H9 (cell line): ENCODE data around the gene H6PD. TPM values are rescaled to one million over a fixed set of nuclear protein-coding genes. Genes with fewer than 3 reads are reported as not detected.

ENCODE experiments used
- DNase-seq: peaks from one replicate; pipeline ENCODE4 v3.0.0-alpha.2; 2017
- H2AFZ ChIP-seq: one replicate; pipeline ENCODE4 v1.6.1; 2013; ENCODE audit warnings: mild to moderate bottlenecking, low read length, control low read depth, moderate library complexity
- H2AK5ac ChIP-seq: 2 replicates; pipeline ENCODE4 v1.6.1; 2013; ENCODE audit warnings: low read length, control low read depth, mixed read lengths; ENCODE audit not compliant: insufficient read length
- H2BK120ac ChIP-seq: one replicate; pipeline ENCODE4 v1.6.1; 2013; ENCODE audit warnings: low read depth, mild to moderate bottlenecking, low read length, control low read depth, inconsistent platforms; ENCODE audit not compliant: poor library complexity, severe bottlenecking
- H2BK12ac ChIP-seq: 2 replicates; pipeline ENCODE4 v1.6.1; 2013; ENCODE audit warnings: low read length, control low read depth, mixed read lengths, low read depth; ENCODE audit not compliant: insufficient read length
- H2BK15ac ChIP-seq: 2 replicates; pipeline ENCODE4 v1.6.1; 2013; ENCODE audit warnings: low read depth, low read length, control low read depth
- H2BK20ac ChIP-seq: one replicate; pipeline ENCODE4 v1.6.1; 2013; ENCODE audit warnings: low read depth, mild to moderate bottlenecking, low read length, control low read depth, inconsistent platforms; ENCODE audit not compliant: poor library complexity, severe bottlenecking
- H2BK5ac ChIP-seq: 2 replicates; pipeline ENCODE4 v1.6.1; 2013; ENCODE audit warnings: low read length, control low read depth, mixed read lengths; ENCODE audit not compliant: insufficient read length
- H3K14ac ChIP-seq: 2 replicates; pipeline ENCODE4 v1.6.1; 2013; ENCODE audit warnings: low read length, control low read depth; ENCODE audit not compliant: insufficient read depth
- H3K18ac ChIP-seq: 2 replicates; pipeline ENCODE4 v1.6.1; 2013; ENCODE audit warnings: low read depth, mild to moderate bottlenecking, mixed read lengths, low read length, control low read depth; ENCODE audit not compliant: insufficient read length
- H3K23ac ChIP-seq: 2 replicates; pipeline ENCODE4 v1.6.1; 2013; ENCODE audit warnings: low read length, control low read depth, mixed read lengths, low read depth; ENCODE audit not compliant: insufficient read length
- H3K23me2 ChIP-seq: 2 replicates; pipeline ENCODE4 v1.6.1; 2013; ENCODE audit warnings: low read depth, mild to moderate bottlenecking, mixed read lengths, low read length, control low read depth; ENCODE audit not compliant: insufficient read length, poor library complexity, severe bottlenecking
- H3K27ac ChIP-seq: 2 replicates; pipeline ENCODE4 v1.5.1; 2013; ENCODE audit warnings: low read length, control low read depth, mixed read lengths, low read depth; ENCODE audit not compliant: insufficient read length
- H3K27me3 ChIP-seq: 2 replicates; pipeline ENCODE4 v1.6.1; 2013; ENCODE audit warnings: low read length, control low read depth, inconsistent platforms; ENCODE audit not compliant: insufficient read depth
- H3K4ac ChIP-seq: 2 replicates; pipeline ENCODE4 v1.6.1; 2013; ENCODE audit warnings: low read depth, mild to moderate bottlenecking, control low read depth, inconsistent platforms, low read length, moderate library complexity
- H3K4me1 ChIP-seq: 2 replicates; pipeline ENCODE4 v1.6.1; 2013; ENCODE audit warnings: low read length, control low read depth, inconsistent platforms; ENCODE audit not compliant: insufficient read depth
- H3K4me2 ChIP-seq: 2 replicates; pipeline ENCODE4 v1.6.1; 2013; ENCODE audit warnings: low read length, control low read depth, mixed read lengths; ENCODE audit not compliant: insufficient read length, insufficient read depth
- H3K56ac ChIP-seq: 2 replicates; pipeline ENCODE4 v1.6.1; 2013; ENCODE audit warnings: low read depth, mild to moderate bottlenecking, mixed read lengths, low read length, control low read depth; ENCODE audit not compliant: insufficient read length
- H3K79me1 ChIP-seq: 2 replicates; pipeline ENCODE4 v1.6.1; 2013; ENCODE audit warnings: low read depth, mild to moderate bottlenecking, moderate library complexity, low read length, control low read depth, inconsistent platforms; ENCODE audit not compliant: insufficient read depth, poor library complexity, severe bottlenecking
- H3K79me2 ChIP-seq: 2 replicates; pipeline ENCODE4 v1.6.1; 2013; ENCODE audit warnings: low read length, control low read depth, inconsistent platforms; ENCODE audit not compliant: insufficient read depth
- H3K9ac ChIP-seq: 2 replicates; pipeline ENCODE4 v1.6.1; 2013; ENCODE audit warnings: low read length, control low read depth, mixed read lengths; ENCODE audit not compliant: insufficient read length; ENCODE audit errors: extremely low read depth
- H3K9me3 ChIP-seq: one replicate; pipeline ENCODE4 v1.6.1; 2013; ENCODE audit warnings: low read depth, low read length, inconsistent platforms; ENCODE audit not compliant: control insufficient read depth
- H3T11ph ChIP-seq: one replicate; pipeline ENCODE4 v1.6.1; 2013; ENCODE audit warnings: mild to moderate bottlenecking, low read length, control low read depth, inconsistent platforms
- H4K20me1 ChIP-seq: one replicate; pipeline ENCODE4 v1.6.1; 2013; ENCODE audit not compliant: control insufficient read depth, insufficient read length, insufficient read depth
- H4K5ac ChIP-seq: 2 replicates; pipeline ENCODE4 v1.6.1; 2013; ENCODE audit warnings: low read depth, mild to moderate bottlenecking, mixed read lengths, low read length, control low read depth; ENCODE audit not compliant: insufficient read length
- H4K8ac ChIP-seq: replicated peaks from 2 replicates; pipeline ENCODE4 v1.6.1; 2013; ENCODE audit warnings: low read length, control low read depth, mixed read lengths, low read depth; ENCODE audit not compliant: insufficient read length
- H4K91ac ChIP-seq: 2 replicates; pipeline ENCODE4 v1.6.1; 2013; ENCODE audit warnings: low read depth, mild to moderate bottlenecking, moderate library complexity, mixed read lengths, low read length, control low read depth; ENCODE audit not compliant: insufficient read length
- H3K27ac Mint-ChIP-seq, 3 experiments: 2 replicates in 2 of 3; 3 replicates in 1 of 3; pipeline ENCODE4 v1.8.0; 2020 to 2021; ENCODE audit warnings: mixed read lengths in 3 of 3, mild to moderate bottlenecking in 1 of 3, moderate library complexity in 1 of 3
- H3K27me3 Mint-ChIP-seq: 2 replicates; pipeline ENCODE4 v1.8.0; 2021; ENCODE audit warnings: low read depth, mild to moderate bottlenecking, moderate library complexity, mixed read lengths
- H3K36me3 Mint-ChIP-seq, 3 experiments: 2 replicates in 2 of 3; 3 replicates in 1 of 3; pipeline ENCODE4 v1.8.0; 2020 to 2021; ENCODE audit warnings: low read depth in 3 of 3, mixed read lengths in 3 of 3; ENCODE audit not compliant: insufficient read depth in 1 of 3
- H3K4me1 Mint-ChIP-seq, 2 experiments: 2 replicates each; pipeline ENCODE4 v1.8.0; 2020; ENCODE audit warnings: mixed read lengths in 2 of 2
- H3K4me3 Mint-ChIP-seq, 2 experiments: 2 replicates in 1 of 2; 3 replicates in 1 of 2; pipeline ENCODE4 v1.8.0; 2020 to 2021; ENCODE audit warnings: mild to moderate bottlenecking in 2 of 2, mixed read lengths in 2 of 2, moderate library complexity in 1 of 2
- H3K9me3 Mint-ChIP-seq, 2 experiments: 2 replicates in 1 of 2; 3 replicates in 1 of 2; pipeline ENCODE4 v1.8.0; 2020; ENCODE audit warnings: mild to moderate bottlenecking in 2 of 2, mixed read lengths in 2 of 2, moderate library complexity in 1 of 2
- WGBS: extraction: QIAGEN DNeasy Blood & Tissue Kit; methylation state at CpG from one replicate; pipeline ENCODE4 v1.1.7; 2013; ENCODE audit warnings: missing lambda C conversion rate, low lambda C conversion rate, mixed read lengths; ENCODE audit not compliant: insufficient read length; ENCODE audit errors: extremely low coverage; 5-methylcytosine and 5-hydroxymethylcytosine counted together
- total RNA-seq: library from RNA; stranded (reverse); gene quantifications from 2 replicates; pipeline ENCODE4 v1.2.1, GENCODE V29; 2021
- TF ChIP-seq, protein P1 (sequence below): fragments of 200-600 bp; sonication (generic); conservative IDR thresholded peaks from 3 replicates; pipeline ENCODE4 v1.8.0; 2021; ENCODE audit warnings: antibody characterized with exemption, mild to moderate bottlenecking

Gene H6PD
- total RNA-seq, 1 experiment from 2014 or later, result 7.9 TPM

GRCh38 chr1:9207715-9208114 is 26.9 kb upstream of the H6PD start:
- no peak overlapping the region for H2AK5ac ChIP-seq
- no peaks in the 10 kb centered on the region for H3K23me2 ChIP-seq
- Mint-ChIP-seq H3K4me3 (no peak overlapping the region), H3K4me1 (peaks cover 9 to 19% of the 10 kb centered on the region in 2 experiments), H3K27me3 (peaks cover 50% of the 10 kb centered on the region), H3K36me3 (no peaks in the 10 kb centered on the region), H3K9me3 (no peaks in the 10 kb centered on the region), H3K27ac (no peak overlapping the region)
- H4K91ac ChIP-seq, result no peak overlapping the region
- TF ChIP-seq, protein P1, sequence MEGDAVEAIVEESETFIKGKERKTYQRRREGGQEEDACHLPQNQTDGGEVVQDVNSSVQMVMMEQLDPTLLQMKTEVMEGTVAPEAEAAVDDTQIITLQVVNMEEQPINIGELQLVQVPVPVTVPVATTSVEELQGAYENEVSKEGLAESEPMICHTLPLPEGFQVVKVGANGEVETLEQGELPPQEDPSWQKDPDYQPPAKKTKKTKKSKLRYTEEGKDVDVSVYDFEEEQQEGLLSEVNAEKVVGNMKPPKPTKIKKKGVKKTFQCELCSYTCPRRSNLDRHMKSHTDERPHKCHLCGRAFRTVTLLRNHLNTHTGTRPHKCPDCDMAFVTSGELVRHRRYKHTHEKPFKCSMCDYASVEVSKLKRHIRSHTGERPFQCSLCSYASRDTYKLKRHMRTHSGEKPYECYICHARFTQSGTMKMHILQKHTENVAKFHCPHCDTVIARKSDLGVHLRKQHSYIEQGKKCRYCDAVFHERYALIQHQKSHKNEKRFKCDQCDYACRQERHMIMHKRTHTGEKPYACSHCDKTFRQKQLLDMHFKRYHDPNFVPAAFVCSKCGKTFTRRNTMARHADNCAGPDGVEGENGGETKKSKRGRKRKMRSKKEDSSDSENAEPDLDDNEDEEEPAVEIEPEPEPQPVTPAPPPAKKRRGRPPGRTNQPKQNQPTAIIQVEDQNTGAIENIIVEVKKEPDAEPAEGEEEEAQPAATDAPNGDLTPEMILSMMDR, result no peak
- no peak overlapping the region for H3K14ac ChIP-seq
- no peak overlapping the region for H3K18ac ChIP-seq
- no peak overlapping the region for H3K27ac ChIP-seq
- H4K5ac ChIP-seq, result no peak overlapping the region
- no peak overlapping the region for H3K4ac ChIP-seq
- H2BK15ac ChIP-seq, result no peak overlapping the region
- H2BK5ac ChIP-seq, result no peak overlapping the region
- DNase-seq, result no peak
- no peak overlapping the region for H2BK120ac ChIP-seq
- H4K20me1 ChIP-seq, result no peaks in the 10 kb centered on the region
- no peak overlapping the region for H3K9ac ChIP-seq
- H3K27me3 ChIP-seq, result peaks cover 6% of the 10 kb centered on the region; the same call in 1 of the 2 replicates
- H4K8ac ChIP-seq, result no peak overlapping the region
- H2AFZ ChIP-seq, result no peak overlapping the region
- no peak overlapping the region for H3K4me2 ChIP-seq
- no peaks in the 10 kb centered on the region for H3K79me2 ChIP-seq
- H2BK20ac ChIP-seq, result no peak overlapping the region
- no peak overlapping the region for H3K23ac ChIP-seq
- no peak overlapping the region for H2BK12ac ChIP-seq
- WGBS, result no CpG with 5 or more reads among the region's 5 CpGs
- H3K56ac ChIP-seq, result no peak overlapping the region
- no peaks in the 10 kb centered on the region for H3K9me3 ChIP-seq
- no peak overlapping the region for H3T11ph ChIP-seq
- no peaks in the 10 kb centered on the region for H3K79me1 ChIP-seq
- no peaks in the 10 kb centered on the region; the same call in 1 of the 2 replicates for H3K4me1 ChIP-seq
